Gastrocnemius medialis (tissue), 4 donors: ENCODE results near the gene CDRT15L2. TPM values are rescaled to one million over a fixed set of nuclear protein-coding genes. Genes with fewer than 3 reads are reported as not detected.
"Not testable (repeated sequence)": the region's sequence is repeated elsewhere in the genome, so short reads cannot be mapped to it uniquely, and the experiment has no call there.

ENCODE experiments used
- ATAC-seq, 2 donors: fragments of 150-250 bp; one replicate each; pipeline ENCODE4 v1.9.1; 2016
- DNase-seq, 2 donors: peaks; one replicate each; pipeline ENCODE4 v3.0.0-alpha.2; 2019
- H3K27ac ChIP-seq, 4 donors: fragments of 200-600 bp; sonication (generic); 1 replicate in 1 of 4; 2 replicates in 3 of 4; pipeline ENCODE4 v1.5.1; 2016 to 2018; ENCODE audit warnings: mild to moderate bottlenecking in 2 of 4, moderate library complexity in 1 of 4
- H3K27me3 ChIP-seq, 3 donors: fragments of 200-600 bp; sonication (generic) in 2 of 3; 1 replicate in 1 of 3; 2 replicates in 2 of 3; pipeline versions ENCODE4 v1.5.1 to v1.6.0; 2016 to 2019; ENCODE audit warnings: mild to moderate bottlenecking in 1 of 3, moderate library complexity in 1 of 3
- H3K36me3 ChIP-seq, 2 donors: fragments of 200-600 bp; sonication (generic) in 1 of 2; one replicate each; pipeline ENCODE4 v1.5.1; 2017 to 2018
- H3K4me1 ChIP-seq, 2 donors: fragments of 200-600 bp; sonication (generic) in 1 of 2; one replicate each; pipeline ENCODE4 v1.5.1; 2016 to 2017; ENCODE audit warnings: mild to moderate bottlenecking in 2 of 2
- H3K4me3 ChIP-seq, 4 donors: fragments of 200-600 bp; sonication (generic) in 3 of 4; 1 replicate in 1 of 4; 2 replicates in 3 of 4; pipeline ENCODE4 v1.5.1; 2016 to 2019; ENCODE audit warnings: mild to moderate bottlenecking in 2 of 4
- H3K9me3 ChIP-seq, 3 donors: fragments of 200-600 bp; sonication (generic) in 2 of 3; 1 replicate in 1 of 3; 2 replicates in 2 of 3; pipeline ENCODE4 v1.5.1; 2016 to 2019
- POLR2A ChIP-seq, 2 donors: fragments of 450-650 bp; IDR thresholded peaks; one replicate each; pipeline ENCODE4 v1.6.1; 2017; ENCODE audit warnings: antibody characterized with exemption in 2 of 2, mild to moderate bottlenecking in 2 of 2, moderate library complexity in 2 of 2
- in situ Hi-C, 4 donors: fragments of 200-750 bp; cut with MboI; loops; one replicate each; pipeline versions ENCODE4 v1.15.0 to v1.8.0; 2017; ENCODE audit warnings: low sequenced_read_pairs in 4 of 4
- intact Hi-C: fragments of 100-400 bp; cut with DNase I; formaldehyde crosslinking; loops from one replicate; pipeline ENCODE4 v1.15.1; 2023; ENCODE audit warnings: low total_unique reads
- total RNA-seq, 4 donors: library from RNA; depleted of rRNA; stranded (reverse); fragments of >200 nt; gene quantifications; one replicate each; pipeline versions ENCODE4 v1.1.0 to v1.2.3, GENCODE V29; 2016
- TF ChIP-seq, protein P1 (sequence below), 5 experiments: fragments of 450-650 bp in 3 of 5; fragments of 200-600 bp in 2 of 5; sonication (generic) in 2 of 5; IDR thresholded peaks in 4 of 5; conservative IDR thresholded peaks in 1 of 5; 1 replicate in 4 of 5; 2 replicates in 1 of 5; pipeline ENCODE4 v1.5.1; 2016 to 2019; ENCODE audit warnings: antibody characterized with exemption in 5 of 5, mild to moderate bottlenecking in 3 of 5, moderate library complexity in 3 of 5

CDRT15L2 gene
- total RNA-seq, 4 donors from 2014 or later = not detected

DNA sequence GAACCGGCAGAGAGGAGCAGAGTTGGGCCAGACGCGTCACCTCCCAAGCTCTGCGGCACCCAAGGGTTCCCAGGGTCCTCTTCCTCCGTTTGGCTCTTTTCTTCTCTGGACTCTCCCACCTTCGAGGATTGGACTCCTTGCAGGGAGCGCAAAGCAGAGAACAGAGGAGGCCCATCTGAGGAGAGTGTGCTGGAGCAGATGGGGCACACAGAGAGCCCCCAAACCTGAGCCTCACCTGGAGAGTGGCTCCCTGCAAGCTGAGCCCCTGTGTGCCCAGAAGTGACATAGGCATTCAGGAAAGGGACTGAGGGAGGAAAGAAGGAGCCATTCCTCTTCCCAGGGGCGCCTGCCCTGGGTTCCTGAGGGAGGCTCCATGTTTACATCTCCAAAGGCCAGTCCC, 6.3 kb upstream of the CDRT15L2 start:
- H3K27ac ChIP-seq, ATAC-seq, H3K27me3 ChIP-seq, H3K9me3 ChIP-seq, DNase-seq, H3K4me1 ChIP-seq, H3K36me3 ChIP-seq, intact Hi-C loops, in situ Hi-C loops, H3K4me3 ChIP-seq: not testable (repeated sequence)

DNA sequence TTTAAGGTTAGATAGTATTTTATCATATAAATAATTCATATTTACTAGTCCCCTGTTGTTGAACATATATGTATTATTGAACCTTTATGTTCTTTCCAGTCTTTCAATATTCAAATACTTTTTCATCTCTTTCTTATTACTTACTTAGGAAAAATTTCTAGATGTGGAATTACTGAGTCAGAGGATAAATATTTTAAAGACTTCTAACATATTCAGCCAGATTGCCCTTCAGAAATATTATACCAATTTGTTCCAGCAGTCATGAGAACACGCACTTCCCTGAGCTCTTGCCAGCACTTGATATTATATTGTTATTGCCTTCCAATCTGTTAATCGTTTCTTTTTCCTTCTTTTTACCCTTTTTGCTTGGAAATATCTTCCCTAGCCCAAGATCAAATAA, 4.5 kb upstream of the CDRT15L2 start:
- in situ Hi-C loops = not testable (repeated sequence)

DNA sequence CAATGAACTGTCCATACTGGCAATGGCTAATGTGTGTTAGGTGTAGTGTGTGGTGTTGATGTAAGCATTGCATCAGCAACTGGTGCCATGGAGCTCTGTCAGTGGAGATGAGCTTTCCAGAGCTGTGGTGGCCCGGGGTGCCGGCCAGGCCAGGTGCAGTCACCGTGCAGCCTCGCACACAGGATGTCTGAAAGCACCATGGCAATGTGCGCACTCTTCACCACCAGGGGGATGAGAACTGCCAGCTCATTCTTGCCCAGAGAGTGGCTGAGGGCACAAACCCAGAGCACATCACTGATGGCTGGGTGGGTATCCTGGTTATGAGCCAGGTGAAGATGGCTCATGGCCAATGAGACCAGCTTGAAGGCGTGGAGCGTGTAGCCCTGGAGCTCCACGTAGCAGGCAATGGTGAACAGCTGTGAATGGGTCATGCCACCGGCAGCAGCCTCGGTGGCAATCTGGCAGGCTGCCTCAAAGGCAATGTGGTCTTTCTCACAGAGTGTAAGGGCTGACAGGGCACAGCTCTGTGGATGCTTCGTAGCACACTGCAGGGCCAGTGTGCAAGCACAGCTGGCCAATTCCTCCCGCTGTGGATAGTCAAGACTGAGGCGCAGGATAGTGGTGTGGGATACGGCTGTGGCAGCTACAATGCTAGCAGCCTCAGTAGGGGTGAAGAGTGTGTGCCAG, 4.5 kb downstream of the CDRT15L2 start:
- ATAC-seq, H3K4me1 ChIP-seq, in situ Hi-C loops, DNase-seq, H3K27ac ChIP-seq, H3K27me3 ChIP-seq, intact Hi-C loops, H3K4me3 ChIP-seq, H3K36me3 ChIP-seq, H3K9me3 ChIP-seq: not testable (repeated sequence)

More for the DNA sequence above, 4.5 kb upstream of the CDRT15L2 start:
- H3K9me3 ChIP-seq, H3K4me3 ChIP-seq, H3K4me1 ChIP-seq, H3K36me3 ChIP-seq, DNase-seq, ATAC-seq, H3K27me3 ChIP-seq, intact Hi-C loops, H3K27ac ChIP-seq: not testable (repeated sequence)

DNA sequence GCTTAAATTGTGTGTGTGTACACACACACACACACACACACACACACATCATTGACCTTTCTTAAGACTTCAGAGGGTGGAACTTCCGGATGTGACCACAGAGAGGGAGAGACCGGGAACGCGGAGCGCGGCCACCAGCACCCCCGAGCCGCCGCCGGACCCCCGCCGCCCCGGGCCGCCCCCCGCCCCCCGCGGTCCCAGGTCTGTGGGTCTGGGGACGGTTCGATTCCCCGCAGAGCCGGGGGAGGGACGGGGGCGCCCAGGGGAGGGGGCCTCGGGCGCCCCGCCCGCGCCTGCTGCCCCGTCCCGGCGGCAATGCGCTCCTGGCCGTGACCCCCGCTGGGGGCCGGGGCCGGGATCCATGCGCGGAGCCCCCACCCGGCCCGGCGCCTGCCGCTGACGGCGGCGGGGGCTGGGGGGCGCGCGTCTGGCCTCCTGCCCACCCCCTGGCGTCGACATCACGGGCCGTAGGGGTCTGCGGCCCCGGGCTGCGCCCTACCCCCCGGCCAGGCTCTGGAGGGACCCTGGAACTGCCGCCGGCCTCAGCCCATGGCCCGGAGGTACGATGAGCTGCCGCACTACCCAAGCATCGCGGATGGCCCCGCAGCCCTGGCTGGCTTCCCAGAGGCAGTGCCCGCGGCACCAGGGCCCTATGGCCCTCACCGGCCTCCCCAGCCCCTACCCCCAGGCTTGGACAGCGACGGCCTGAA, 9.4 kb downstream of the CDRT15L2 start:
- in situ Hi-C loops, H3K27ac ChIP-seq, ATAC-seq, H3K4me3 ChIP-seq, DNase-seq, intact Hi-C loops, H3K9me3 ChIP-seq, H3K4me1 ChIP-seq, H3K36me3 ChIP-seq, H3K27me3 ChIP-seq: not testable (repeated sequence)

DNA sequence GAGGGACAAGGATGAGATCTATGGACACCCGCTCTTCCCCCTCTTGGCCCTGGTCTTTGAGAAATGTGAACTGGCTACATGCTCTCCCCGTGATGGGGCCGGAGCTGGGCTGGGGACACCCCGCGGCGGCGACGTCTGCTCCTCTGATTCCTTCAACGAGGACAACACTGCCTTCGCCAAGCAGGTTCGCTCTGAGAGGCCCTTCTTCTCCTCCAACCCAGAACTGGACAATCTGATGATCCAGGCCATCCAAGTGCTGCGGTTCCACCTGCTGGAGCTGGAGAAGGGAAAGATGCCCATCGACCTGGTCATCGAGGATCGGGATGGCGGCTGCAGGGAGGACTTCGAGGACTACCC, 9.9 kb downstream of the CDRT15L2 start:
- ATAC-seq, H3K9me3 ChIP-seq, H3K4me3 ChIP-seq, H3K27me3 ChIP-seq, H3K36me3 ChIP-seq, H3K27ac ChIP-seq, intact Hi-C loops, DNase-seq, in situ Hi-C loops, H3K4me1 ChIP-seq: not testable (repeated sequence)

DNA sequence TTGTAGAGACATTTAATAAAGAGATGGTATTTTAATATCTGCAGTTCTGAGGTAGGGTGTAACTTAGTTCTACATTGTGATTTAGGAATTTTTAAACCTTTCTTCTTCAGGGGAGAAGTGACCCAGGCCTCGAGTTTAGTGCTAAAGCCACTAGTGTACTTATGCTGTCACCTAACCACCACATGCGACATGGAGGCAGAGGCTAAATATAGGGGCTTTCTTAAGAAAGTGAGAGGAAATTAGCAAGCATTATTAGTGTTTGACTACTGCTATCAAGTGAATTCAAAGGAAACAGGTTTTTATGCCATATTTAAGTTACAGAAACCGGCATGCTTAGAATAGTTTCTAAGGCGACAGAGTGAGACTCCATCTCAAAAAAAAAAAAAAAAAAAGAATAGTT, 11.5 kb downstream of the CDRT15L2 start:
- H3K4me1 ChIP-seq, H3K4me3 ChIP-seq, ATAC-seq, H3K27ac ChIP-seq, H3K27me3 ChIP-seq, H3K36me3 ChIP-seq, in situ Hi-C loops, intact Hi-C loops, H3K9me3 ChIP-seq, DNase-seq: not testable (repeated sequence)

DNA sequence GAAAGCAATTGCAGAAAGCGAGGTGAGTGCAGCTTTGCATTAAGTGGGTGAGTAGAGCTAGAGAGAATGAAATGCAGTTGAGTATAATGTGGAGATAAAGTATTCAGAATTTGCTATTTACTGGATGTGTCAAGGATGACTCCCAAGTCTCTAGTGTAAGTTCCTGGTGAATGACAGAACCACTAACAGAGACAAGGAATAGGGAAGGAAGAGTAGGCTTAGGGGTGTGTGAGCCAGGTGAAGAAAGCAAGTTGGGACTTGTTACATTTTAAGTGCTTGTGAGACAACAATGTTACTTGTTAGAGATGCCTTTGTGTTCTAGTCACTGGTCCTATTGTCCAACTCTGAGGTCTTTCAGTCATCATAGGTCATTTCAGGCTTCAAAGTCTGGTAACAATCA, 26.0 kb downstream of the CDRT15L2 start:
- DNase-seq, ATAC-seq, H3K27ac ChIP-seq, intact Hi-C loops, H3K9me3 ChIP-seq, in situ Hi-C loops, H3K4me3 ChIP-seq, H3K36me3 ChIP-seq, H3K4me1 ChIP-seq, H3K27me3 ChIP-seq: not testable (repeated sequence)

DNA sequence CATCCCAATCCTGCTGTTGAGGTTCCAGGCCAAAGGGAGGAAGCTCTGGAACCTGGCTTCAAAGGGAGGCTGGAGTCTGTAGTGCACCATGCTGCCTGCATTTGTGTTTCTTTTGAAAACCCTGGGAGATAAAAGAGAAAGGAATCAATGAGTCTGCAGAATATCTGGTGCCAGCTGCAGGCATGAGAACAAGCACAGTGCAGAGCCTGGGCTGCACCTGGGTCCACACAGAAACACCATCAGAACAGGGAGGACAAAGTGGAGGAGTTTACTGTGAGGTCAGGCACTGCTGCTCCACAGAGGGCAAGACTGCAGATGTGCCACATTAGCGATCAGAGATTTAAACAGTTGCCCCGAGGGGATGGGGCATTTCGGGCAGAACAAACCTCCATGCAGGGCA, 30.0 kb downstream of the CDRT15L2 start:
- in situ Hi-C loops, intact Hi-C loops, H3K4me3 ChIP-seq, H3K36me3 ChIP-seq, H3K9me3 ChIP-seq, H3K27me3 ChIP-seq, H3K27ac ChIP-seq, DNase-seq, ATAC-seq, H3K4me1 ChIP-seq: not testable (repeated sequence)

DNA sequence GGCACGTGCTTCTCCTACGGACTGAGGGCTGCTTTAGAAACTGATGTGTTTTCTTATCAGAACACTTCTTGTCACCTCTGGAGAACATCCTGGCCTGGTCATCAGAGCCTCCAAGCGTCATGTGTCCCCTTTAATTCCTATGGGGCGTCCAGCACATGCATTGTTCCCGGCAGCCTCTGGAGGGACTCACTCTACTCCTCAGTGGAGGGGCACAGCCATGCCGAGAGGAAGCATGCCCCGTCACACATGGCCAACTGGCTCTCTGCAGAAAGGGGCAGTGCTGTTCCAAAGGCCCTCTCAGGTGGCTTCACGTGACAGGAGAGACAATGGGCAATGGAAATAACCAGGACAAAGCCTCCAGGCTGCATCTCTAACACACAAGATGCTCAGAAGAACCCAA, 31.8 kb downstream of the CDRT15L2 start:
- in situ Hi-C loops (no loop called here), intact Hi-C loops (no loop called here)
- H3K4me3 ChIP-seq = no peak overlapping the region
- ATAC-seq (no peak), DNase-seq (no peak)
- TF ChIP-seq, protein P1, sequence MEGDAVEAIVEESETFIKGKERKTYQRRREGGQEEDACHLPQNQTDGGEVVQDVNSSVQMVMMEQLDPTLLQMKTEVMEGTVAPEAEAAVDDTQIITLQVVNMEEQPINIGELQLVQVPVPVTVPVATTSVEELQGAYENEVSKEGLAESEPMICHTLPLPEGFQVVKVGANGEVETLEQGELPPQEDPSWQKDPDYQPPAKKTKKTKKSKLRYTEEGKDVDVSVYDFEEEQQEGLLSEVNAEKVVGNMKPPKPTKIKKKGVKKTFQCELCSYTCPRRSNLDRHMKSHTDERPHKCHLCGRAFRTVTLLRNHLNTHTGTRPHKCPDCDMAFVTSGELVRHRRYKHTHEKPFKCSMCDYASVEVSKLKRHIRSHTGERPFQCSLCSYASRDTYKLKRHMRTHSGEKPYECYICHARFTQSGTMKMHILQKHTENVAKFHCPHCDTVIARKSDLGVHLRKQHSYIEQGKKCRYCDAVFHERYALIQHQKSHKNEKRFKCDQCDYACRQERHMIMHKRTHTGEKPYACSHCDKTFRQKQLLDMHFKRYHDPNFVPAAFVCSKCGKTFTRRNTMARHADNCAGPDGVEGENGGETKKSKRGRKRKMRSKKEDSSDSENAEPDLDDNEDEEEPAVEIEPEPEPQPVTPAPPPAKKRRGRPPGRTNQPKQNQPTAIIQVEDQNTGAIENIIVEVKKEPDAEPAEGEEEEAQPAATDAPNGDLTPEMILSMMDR (IDR thresholded peaks at IDR 0.05 in 4 of 5, conservative IDR thresholded peaks at IDR 0.05 in 1 of 5) = no peak
- no peak for TF ChIP-seq POLR2A (IDR thresholded peaks at IDR 0.05)
- H3K4me1 ChIP-seq = no peaks in the 10 kb centered on the region
- H3K9me3 ChIP-seq = no peaks in the 10 kb centered on the region
- H3K27ac ChIP-seq = no peak overlapping the region
- no peaks in the 10 kb centered on the region for H3K36me3 ChIP-seq
- H3K27me3 ChIP-seq = no peaks in the 10 kb centered on the region
